ENCODE data around the gene RASSF8. TPM values are rescaled to one million over a fixed set of nuclear protein-coding genes. Genes with fewer than 3 reads are reported as not detected.

The RASSF8 gene
- total and polyA plus RNA-seq, 2 donors (not counting 3 experiments of a cell fraction or from before 2014, with no cell fraction given): 11.1 to 59.3 TPM

DNA sequence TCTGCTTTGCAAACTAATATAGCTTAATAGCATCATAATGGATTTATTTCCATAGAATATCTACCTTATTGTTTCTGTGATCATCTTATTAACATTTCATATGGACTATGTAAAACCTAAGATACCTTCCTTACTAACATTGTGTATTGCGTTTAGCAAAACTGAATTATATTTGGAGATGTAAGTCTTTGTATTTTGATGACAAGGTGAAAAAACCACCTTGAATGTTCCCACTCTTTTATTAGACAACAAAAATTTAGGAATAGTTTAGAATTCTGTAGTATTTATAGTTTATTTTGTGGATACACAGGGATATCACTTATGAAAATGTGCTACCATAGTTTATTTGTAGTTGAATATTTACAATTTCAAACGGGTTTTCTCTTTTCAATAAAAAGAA is 32.0 kb downstream of the RASSF8 start:
- Histone ChIP-seq H4K20me1 (replicated peaks; ENCODE audit: control insufficient read depth, extremely low read depth, insufficient read depth, low read length) (no peaks in the 10 kb centered on the region), H3K4me3 (replicated peaks in 1 of 3; ENCODE audit: insufficient read depth in 1 of 3, low read depth in 1 of 3, low read length in 3 of 3) (no peak overlapping the region), H3K27ac (ENCODE audit: insufficient read depth, low read depth, low read length) (no peak overlapping the region), H2AFZ (ENCODE audit: low read depth, low read length) (no peak overlapping the region), H3K79me2 (ENCODE audit: control insufficient read depth, insufficient read depth, low read length) (peaks cover 93% of the 10 kb centered on the region), H3K27me3 (ENCODE audit: control insufficient read depth in 2 of 2, insufficient read depth in 2 of 2, low read length in 2 of 2) (no peaks in the 10 kb centered on the region), H3K9me1 (replicated peaks; ENCODE audit: control insufficient read depth, extremely low read depth, insufficient read depth, low read length) (no peaks in the 10 kb centered on the region), H3K4me1 (ENCODE audit: control insufficient read depth, extremely low read depth, insufficient read depth, low read length) (peaks cover 17% of the 10 kb centered on the region), H3K4me2 (ENCODE audit: insufficient read depth, low read length) (no peak overlapping the region), H3K9ac (replicated peaks; ENCODE audit: extremely low read depth, insufficient read depth, low read length) (no peak overlapping the region), H3K9me3 (replicated peaks; ENCODE audit: control insufficient read depth, insufficient read depth, low read length) (no peaks in the 10 kb centered on the region), H3K36me3 (ENCODE audit: control insufficient read depth in 2 of 2, extremely low read depth in 1 of 2, insufficient read depth in 2 of 2, low read length in 2 of 2) (no peaks in the 10 kb centered on the region)
- no TSS peak for BruUV-seq (replicated peaks)
- FAIRE-seq (no peak), DNase-seq (ENCODE audit: low read depth, low spot score) (no peak)
- TF ChIP-seq GATA2 (IDR thresholded peaks at IDR 0.05; ENCODE audit: insufficient read depth, insufficient read length, low read depth, low read length): no peak
- intact Hi-C loops (cut with micrococcal nuclease) (no loop called here), dilution Hi-C loops (cut with MboI; ENCODE audit: extremely low pct_ligation_motif_present, low sequenced_read_pairs) (no loop called here)
- POLR2A ChIA-PET: no interaction called here
- CTCF ChIA-PET: interaction anchor here (1.1 kb wide), 1 partner anchor 30 kb away, joined by 3 read pairs; no protein-coding TSS in a partner anchor

DNA sequence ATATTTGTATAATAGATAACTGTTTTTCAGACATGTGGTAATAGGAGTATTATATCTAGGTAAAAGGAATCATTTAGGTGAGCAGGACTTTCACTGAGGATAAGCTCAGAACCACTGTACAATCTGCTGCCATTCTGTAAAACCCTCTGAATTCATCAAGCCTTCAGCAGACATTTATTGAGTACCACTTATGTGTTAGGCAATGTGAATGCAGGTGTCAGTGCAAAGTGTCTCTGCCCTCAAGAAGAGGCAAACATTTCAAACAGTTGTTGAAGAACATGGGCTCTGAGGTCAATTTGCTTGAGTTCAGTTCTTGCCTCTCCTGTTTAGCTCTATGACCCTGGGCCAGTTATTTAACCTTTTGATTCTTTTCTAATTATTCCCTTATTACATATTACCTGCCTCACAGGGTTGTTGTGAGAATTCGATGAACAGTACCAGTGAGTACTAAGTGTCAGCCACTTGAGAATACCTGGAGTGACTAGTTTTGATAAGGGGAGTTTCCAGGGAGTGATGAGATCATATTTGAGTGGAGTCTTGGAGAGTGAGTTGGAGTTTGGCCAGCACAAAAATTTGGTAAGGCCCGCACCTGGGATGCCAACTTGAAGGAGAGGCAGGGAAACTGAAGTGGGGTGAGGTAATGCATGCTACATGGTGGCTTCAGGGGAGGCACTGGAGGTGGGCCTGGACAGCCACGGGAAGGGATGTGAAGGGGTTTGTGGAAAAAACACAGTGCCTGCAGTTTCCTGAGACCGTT is 33.7 kb downstream of the RASSF8 start:
- ChIA-PET POLR2A (no interaction called here), CTCF (interaction anchor here (1.2 to 1.4 kb wide), 2 partner anchors 10 to 32 kb away, joined by 3 read pairs; no protein-coding TSS in a partner anchor)
- FAIRE-seq (no peak), DNase-seq (ENCODE audit: low read depth, low spot score) (no peak)
- dilution Hi-C loops (cut with MboI; ENCODE audit: extremely low pct_ligation_motif_present, low sequenced_read_pairs) (no loop called here), intact Hi-C loops (cut with micrococcal nuclease) (no loop called here)
- no peaks in the 10 kb centered on the region for H3K9me1 ChIP-seq (replicated peaks; ENCODE audit: control insufficient read depth, extremely low read depth, insufficient read depth, low read length)
- H3K27me3 ChIP-seq (ENCODE audit: control insufficient read depth in 2 of 2, insufficient read depth in 2 of 2, low read length in 2 of 2): no peaks in the 10 kb centered on the region
- H3K79me2 ChIP-seq (ENCODE audit: control insufficient read depth, insufficient read depth, low read length): peaks cover 94% of the 10 kb centered on the region
- H3K4me3 ChIP-seq (replicated peaks in 1 of 3; ENCODE audit: insufficient read depth in 1 of 3, low read depth in 1 of 3, low read length in 3 of 3): no peak overlapping the region
- no TSS peak for BruUV-seq (replicated peaks)
- no peak for TF ChIP-seq MYC (IDR thresholded peaks at IDR 0.05; ENCODE audit: low read depth, low read length)
- H3K9ac ChIP-seq (replicated peaks; ENCODE audit: extremely low read depth, insufficient read depth, low read length): no peak overlapping the region
- H2AFZ ChIP-seq (ENCODE audit: low read depth, low read length): no peak overlapping the region
- no peaks in the 10 kb centered on the region for H4K20me1 ChIP-seq (replicated peaks; ENCODE audit: control insufficient read depth, extremely low read depth, insufficient read depth, low read length)
- H3K9me3 ChIP-seq (replicated peaks; ENCODE audit: control insufficient read depth, insufficient read depth, low read length): no peaks in the 10 kb centered on the region
- H3K4me2 ChIP-seq (ENCODE audit: insufficient read depth, low read length): no peak overlapping the region
- H3K27ac ChIP-seq (ENCODE audit: insufficient read depth, low read depth, low read length): no peak overlapping the region
- H3K36me3 ChIP-seq (ENCODE audit: control insufficient read depth in 2 of 2, extremely low read depth in 1 of 2, insufficient read depth in 2 of 2, low read length in 2 of 2): no peaks in the 10 kb centered on the region
- H3K4me1 ChIP-seq (ENCODE audit: control insufficient read depth, extremely low read depth, insufficient read depth, low read length): peaks cover 27% of the 10 kb centered on the region

Data from endothelial cell of umbilical vein (primary cell).